OCI-LY3 (cell line): ENCODE measurements around the gene PPP2R3C.
"Not testable (repeated sequence)": the region's sequence is repeated elsewhere in the genome, so short reads cannot be mapped to it uniquely, and the experiment has no call there.

Source experiments
- H2AFZ ChIP-seq: fragments of 200-600, 300-600 bp; shearing (Covaris generic); 2 replicates; pipeline ENCODE4 v1.6.0; 2014; ENCODE audit warnings: antibody characterized with exemption, low read depth, low read length
- H3K27ac ChIP-seq: fragments of 200-600, 300-600 bp; sonication (generic); 2 replicates; pipeline ENCODE4 v1.5.1; 2014; ENCODE audit warnings: mild to moderate bottlenecking, low read length, moderate library complexity, mixed read lengths
- H3K27me3 ChIP-seq: fragments of 200-600, 300-600 bp; sonication (generic); 2 replicates; pipeline ENCODE4 v1.6.1; 2014; ENCODE audit warnings: low read depth, low read length, mixed read lengths
- H3K36me3 ChIP-seq: fragments of 200-600, 300-600 bp; sonication (generic); replicated peaks from 2 replicates; pipeline ENCODE3; 2014; ENCODE audit warnings: low read depth, low read length, mixed read lengths
- H3K4me1 ChIP-seq: fragments of 300-600, 200-600 bp; sonication (generic); 2 replicates; pipeline ENCODE4 v1.6.1; 2014; ENCODE audit warnings: low read length, mixed read lengths
- H3K4me2 ChIP-seq: fragments of 200-600, 300-600 bp; sonication (generic); 2 replicates; pipeline ENCODE4 v1.6.1; 2014; ENCODE audit warnings: low read length, mixed read lengths
- H3K4me3 ChIP-seq: fragments of 300-600, 200-600 bp; sonication (generic); 2 replicates; pipeline ENCODE4 v1.5.1; 2014; ENCODE audit warnings: antibody characterized with exemption, mild to moderate bottlenecking, low read length, moderate library complexity
- H3K79me2 ChIP-seq: fragments of 300-600, 200-600 bp; shearing (Covaris generic); 2 replicates; pipeline ENCODE4 v1.6.1; 2014; ENCODE audit warnings: mild to moderate bottlenecking, low read length, mixed read lengths
- H3K9ac ChIP-seq: fragments of 300-600, 200-600 bp; shearing (Covaris generic); 2 replicates; pipeline ENCODE4 v1.6.0; 2014; ENCODE audit warnings: mild to moderate bottlenecking, low read length, moderate library complexity
- H3K9me3 ChIP-seq: fragments of 200-600, 300-600 bp; shearing (Covaris generic); 2 replicates; pipeline ENCODE4 v1.6.1; 2014; ENCODE audit warnings: low read length, mixed read lengths; ENCODE audit not compliant: insufficient read depth
- H4K20me1 ChIP-seq: fragments of 200-600, 300-600 bp; sonication (generic); 2 replicates; pipeline ENCODE4 v1.6.1; 2016; ENCODE audit warnings: low read length, mixed read lengths; ENCODE audit not compliant: insufficient read depth
- EZH2phosphoT487 ChIP-seq: fragments of 200-600 bp; shearing (Covaris generic); IDR thresholded peaks from 2 replicates; pipeline ENCODE4 v1.6.1; 2018; ENCODE audit warnings: antibody characterized with exemption, mixed run types, low read depth
- TF ChIP-seq, protein P1 (sequence below): fragments of 200-600, 300-600 bp; sonication (generic); IDR thresholded peaks from 2 replicates; pipeline ENCODE4 v1.5.1; 2014; ENCODE audit warnings: antibody characterized with exemption, low read length, low read depth

The PPP2R3C gene

DNA sequence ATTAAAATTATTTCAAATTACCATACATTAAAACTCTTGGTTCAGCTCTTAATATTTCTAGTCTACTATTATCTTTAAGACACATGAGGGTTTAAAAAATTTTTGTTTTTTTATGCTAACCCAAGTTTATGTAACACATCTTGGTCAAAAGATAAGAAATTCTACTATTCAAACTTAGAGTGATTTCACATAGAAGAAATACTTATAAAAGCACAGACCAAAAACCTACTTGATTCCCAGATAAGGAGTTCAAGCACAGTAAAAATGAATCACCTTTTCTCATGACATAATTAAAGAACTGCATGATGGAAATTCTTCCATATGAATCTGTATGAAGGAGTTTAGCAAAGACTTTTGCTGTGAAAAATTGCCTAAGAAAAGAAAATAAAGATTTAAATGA lies 13.9 kb downstream of the PPP2R3C start:
- Histone ChIP-seq H3K4me1 (no peaks in the 10 kb centered on the region), H2AFZ (no peak overlapping the region), H3K79me2 (no peaks in the 10 kb centered on the region), H3K27ac (no peak overlapping the region), H3K4me3 (no peak overlapping the region), H3K9ac (no peak overlapping the region), H4K20me1 (no peaks in the 10 kb centered on the region), H3K9me3 (no peaks in the 10 kb centered on the region), H3K27me3 (no peaks in the 10 kb centered on the region), H3K4me2 (no peak overlapping the region), H3K36me3 (peaks cover 30% of the 10 kb centered on the region)
- TF ChIP-seq, protein P1, sequence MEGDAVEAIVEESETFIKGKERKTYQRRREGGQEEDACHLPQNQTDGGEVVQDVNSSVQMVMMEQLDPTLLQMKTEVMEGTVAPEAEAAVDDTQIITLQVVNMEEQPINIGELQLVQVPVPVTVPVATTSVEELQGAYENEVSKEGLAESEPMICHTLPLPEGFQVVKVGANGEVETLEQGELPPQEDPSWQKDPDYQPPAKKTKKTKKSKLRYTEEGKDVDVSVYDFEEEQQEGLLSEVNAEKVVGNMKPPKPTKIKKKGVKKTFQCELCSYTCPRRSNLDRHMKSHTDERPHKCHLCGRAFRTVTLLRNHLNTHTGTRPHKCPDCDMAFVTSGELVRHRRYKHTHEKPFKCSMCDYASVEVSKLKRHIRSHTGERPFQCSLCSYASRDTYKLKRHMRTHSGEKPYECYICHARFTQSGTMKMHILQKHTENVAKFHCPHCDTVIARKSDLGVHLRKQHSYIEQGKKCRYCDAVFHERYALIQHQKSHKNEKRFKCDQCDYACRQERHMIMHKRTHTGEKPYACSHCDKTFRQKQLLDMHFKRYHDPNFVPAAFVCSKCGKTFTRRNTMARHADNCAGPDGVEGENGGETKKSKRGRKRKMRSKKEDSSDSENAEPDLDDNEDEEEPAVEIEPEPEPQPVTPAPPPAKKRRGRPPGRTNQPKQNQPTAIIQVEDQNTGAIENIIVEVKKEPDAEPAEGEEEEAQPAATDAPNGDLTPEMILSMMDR, result no peak
- no peak for TF ChIP-seq EZH2phosphoT487

DNA sequence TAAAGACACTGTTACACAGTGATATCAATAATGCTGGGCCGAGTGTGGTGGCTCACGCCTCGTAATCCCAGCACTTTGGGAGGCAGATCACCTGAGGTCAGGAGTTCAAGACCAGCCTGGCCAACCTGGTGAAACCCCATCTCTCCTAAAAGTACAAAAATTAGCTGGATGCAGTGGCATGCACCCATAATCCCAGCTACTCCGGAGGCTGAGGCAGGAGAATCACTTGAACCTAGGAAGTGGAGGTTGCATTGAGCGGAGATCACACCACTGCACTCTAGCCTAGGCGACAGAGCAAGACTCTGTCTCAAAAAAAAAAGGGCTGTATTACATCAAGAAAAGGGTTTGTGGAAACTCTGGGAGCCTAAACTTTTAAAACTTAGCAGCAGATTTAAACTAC lies 27.1 kb downstream of the PPP2R3C start:
- not testable (repeated sequence) for H3K4me1 ChIP-seq, H3K4me2 ChIP-seq, H3K79me2 ChIP-seq, H3K9me3 ChIP-seq, H3K9ac ChIP-seq, H3K4me3 ChIP-seq, H4K20me1 ChIP-seq, H2AFZ ChIP-seq, H3K27ac ChIP-seq, H3K27me3 ChIP-seq
- H3K36me3 ChIP-seq, result peaks cover 32% of the 10 kb centered on the region

DNA sequence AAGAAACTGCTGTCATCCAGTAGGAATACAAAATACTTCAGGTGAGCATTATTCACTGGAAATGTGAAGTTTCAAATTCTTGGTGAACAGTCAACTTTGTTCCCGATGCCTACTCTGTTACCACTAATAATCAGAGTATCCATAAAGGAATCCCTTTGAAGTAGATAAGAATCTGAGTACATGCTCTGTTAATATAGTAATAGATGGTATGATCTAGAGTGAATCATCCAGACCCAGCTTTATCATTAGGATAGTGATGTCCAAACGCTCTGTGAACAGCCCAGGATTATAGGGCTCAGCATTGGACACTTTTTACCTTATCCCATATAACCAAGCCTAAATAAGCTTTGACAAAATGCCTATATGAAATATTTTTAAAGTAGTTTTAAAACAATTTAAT lies 33.3 kb downstream of the PPP2R3C start:
- Histone ChIP-seq H4K20me1 (no peaks in the 10 kb centered on the region), H3K36me3 (peaks cover 16% of the 10 kb centered on the region), H3K9ac (no peak overlapping the region), H2AFZ (no peak overlapping the region), H3K4me3 (no peak overlapping the region), H3K4me2 (no peak overlapping the region), H3K9me3 (no peaks in the 10 kb centered on the region), H3K27me3 (no peaks in the 10 kb centered on the region), H3K79me2 (no peaks in the 10 kb centered on the region), H3K27ac (no peak overlapping the region), H3K4me1 (no peaks in the 10 kb centered on the region)
- TF ChIP-seq, protein P1, result no peak
- TF ChIP-seq EZH2phosphoT487, result no peak

DNA sequence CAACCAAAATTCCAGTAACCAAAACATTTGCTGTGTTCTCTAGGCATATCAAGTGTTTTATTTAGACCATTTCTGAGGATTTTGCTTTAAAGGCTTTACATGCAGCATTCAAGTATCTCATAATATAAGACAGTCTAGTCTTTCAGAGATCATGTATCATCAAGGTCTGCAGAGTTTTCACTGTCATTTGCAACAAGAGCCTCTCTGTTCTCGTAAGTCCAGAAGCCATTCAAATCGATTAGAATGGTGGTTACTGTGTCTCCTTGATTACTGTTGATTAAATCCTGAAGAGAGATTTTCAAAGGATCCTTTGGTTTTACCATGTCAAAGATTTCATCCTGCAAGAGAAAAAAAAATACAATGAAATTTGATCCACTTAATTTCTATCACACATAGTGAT lies 36.3 kb downstream of the PPP2R3C start:
- Histone ChIP-seq H3K9me3 (no peaks in the 10 kb centered on the region), H4K20me1 (no peaks in the 10 kb centered on the region), H3K36me3 (peaks cover 13% of the 10 kb centered on the region), H3K4me1 (no peaks in the 10 kb centered on the region), H3K9ac (no peak overlapping the region), H3K4me3 (no peak overlapping the region), H3K79me2 (no peaks in the 10 kb centered on the region), H2AFZ (no peak overlapping the region), H3K27ac (no peak overlapping the region), H3K27me3 (no peaks in the 10 kb centered on the region), H3K4me2 (no peak overlapping the region)
- TF ChIP-seq, protein P1, result no peak
- TF ChIP-seq EZH2phosphoT487, result no peak
